Activated gamma-delta T cell treated with Interleukin-2 at 50 U/mL for 16 hours (primary cell): ENCODE data around the gene CYB561A3.
A peak's percentile ranks its signal among the peaks of the same experiment; 100 is the strongest.

Experiments used
- DNase-seq: peaks from one replicate; pipeline ENCODE4 v3.0.0-alpha.2; 2020

Gene CYB561A3

GRCh38 chr11:61368646-61369045 is 7.0 kb upstream of the CYB561A3 start:
- DNase-seq, result no peak

DNA sequence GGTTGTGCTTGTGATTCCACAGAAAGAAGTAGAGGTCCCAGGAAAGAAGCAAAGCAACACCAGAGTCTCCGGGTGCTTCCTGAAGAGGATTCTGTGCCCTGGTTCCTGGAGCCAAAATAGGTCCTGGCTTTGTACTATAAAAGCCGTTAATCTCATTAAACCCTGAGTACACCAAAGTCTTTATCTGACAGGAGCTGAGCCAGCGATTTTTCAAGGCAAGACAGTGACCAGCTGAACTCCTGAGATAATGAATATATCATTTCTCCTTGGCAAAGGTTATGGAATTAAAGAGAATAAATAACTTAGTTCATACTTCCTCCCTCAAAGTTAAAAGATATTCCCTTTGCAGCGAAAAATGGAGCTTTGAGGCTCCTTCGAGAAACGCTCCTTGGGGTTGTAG is 5.7 kb upstream of the CYB561A3 start:
- DNase-seq, result no peak

DNA sequence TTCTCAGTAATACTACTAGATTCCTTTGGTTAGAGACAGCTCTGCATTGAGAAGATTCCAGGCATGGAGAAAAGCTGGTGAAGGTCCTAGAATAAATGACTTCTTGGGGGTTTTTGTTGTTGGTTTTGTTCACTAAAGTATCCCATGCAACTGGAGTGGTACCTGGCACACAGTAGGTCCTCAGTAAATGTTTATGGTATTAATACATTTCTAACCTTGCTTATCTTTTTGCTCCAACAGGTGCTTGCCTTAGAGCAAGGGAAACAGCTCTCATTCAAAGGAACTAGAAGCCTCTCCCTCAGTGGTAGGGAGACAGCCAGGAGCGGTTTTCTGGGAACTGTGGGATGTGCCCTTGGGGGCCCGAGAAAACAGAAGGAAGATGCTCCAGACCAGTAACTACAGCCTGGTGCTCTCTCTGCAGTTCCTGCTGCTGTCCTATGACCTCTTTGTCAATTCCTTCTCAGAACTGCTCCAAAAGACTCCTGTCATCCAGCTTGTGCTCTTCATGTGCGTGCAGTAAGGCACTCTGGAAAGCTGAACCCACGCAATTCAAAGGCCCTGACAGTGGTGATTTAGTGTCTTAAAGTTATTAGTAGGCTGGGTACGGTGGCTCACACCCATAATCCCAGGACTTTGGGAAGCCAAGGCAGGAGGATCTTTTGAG is 2.5 kb upstream of the CYB561A3 start:
- no peak for DNase-seq

- peak; percentile 19 for DNase-seq
These were observed 827 bp upstream of the CYB561A3 start for GRCh38 chr11:61362542-61362875.

DNA sequence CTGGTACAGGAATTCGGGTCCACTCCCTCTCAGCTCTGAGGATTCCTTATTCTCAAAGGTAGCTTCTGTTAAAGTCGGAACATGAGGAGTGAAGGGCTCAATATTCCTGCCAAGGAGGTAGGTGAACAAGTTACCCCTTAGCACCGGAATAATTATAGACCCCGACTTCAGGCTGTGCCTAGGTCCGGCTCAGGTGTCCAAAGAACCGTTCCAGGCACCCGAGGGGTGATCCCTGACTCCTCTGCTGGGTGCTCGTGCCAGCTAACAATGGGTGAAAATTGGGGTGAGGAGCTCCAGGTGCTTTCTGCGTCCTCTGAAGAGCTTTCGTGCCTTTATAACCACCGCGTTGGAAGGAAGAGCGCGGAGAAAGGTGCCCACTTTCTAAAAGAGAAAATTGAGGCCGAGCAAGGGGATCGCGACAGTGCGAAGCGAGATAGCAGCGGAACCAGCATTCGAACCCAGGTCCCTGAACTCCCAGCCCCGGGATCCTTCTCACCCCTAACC is 393 bp downstream of the CYB561A3 start:
- DNase-seq, result no peak

DNA sequence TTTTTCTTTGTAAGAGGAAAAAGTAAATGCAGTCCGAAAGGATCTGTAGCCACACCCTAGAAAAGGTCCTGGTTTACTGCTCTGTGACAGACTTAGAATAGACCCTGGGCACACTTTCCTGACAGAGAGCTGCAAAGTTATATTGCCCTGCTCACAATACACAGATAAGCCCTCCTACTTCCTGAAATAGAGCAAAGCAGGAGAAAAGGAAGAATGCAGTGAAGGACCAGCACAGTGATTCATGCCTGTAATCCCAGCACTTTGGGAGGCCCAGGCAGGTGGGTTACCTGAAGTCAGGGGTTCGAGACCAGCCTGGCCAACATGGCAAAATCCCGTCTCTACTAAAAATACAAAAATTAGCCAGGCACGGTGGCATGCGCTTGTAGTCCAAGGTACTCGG is 2.2 kb downstream of the CYB561A3 start:
- DNase-seq, result no peak

DNA sequence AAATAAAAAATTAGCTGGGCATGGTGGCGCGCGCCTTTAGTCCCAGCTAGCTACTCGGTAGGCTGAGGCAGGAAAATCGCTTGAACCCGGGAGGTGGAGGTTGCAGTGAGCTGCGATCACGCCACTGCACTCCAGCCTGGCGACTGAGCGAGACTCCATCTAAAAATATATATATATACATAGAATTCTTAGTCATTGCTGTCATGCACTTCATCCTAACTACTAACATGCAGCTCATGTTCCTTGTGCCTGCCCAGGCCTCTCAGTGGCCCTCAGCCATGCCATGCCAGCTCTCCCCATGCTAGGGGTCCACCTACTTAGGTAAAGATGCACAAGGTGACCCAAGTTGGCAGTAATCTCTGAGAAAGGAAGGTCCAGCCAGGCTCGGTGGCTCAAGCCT is 3.1 kb downstream of the CYB561A3 start:
- DNase-seq, result no peak

- no peak for DNase-seq
These were observed 3.8 kb downstream of the CYB561A3 start for GRCh38 chr11:61357894-61358239.

GRCh38 chr11:61357233-61357893 is 4.3 kb downstream of the CYB561A3 start:
- no peak for DNase-seq

- no peak for DNase-seq
These were observed 5.0 kb downstream of the CYB561A3 start for GRCh38 chr11:61356706-61357105.

DNA sequence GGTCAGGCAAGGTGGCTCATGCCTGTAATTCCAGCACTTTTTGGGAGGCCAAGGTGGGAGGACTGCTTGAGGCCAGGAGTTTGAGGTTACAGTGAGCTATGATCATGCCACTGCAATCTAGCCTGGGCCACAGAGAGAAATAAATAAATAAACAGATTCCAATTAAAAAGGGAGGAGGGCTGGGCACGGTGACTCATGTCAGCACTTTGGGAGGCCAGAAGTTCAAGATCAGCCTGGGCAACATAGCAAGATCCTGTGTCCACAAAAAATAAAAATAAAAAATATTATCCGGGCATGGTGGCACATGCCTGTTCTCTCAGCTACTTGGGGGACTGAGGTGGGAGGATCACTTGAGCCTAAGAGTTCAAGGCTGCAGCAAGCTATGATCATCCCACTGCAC is 7.5 kb downstream of the CYB561A3 start:
- DNase-seq, result no peak

- no peak for DNase-seq
These were observed 8.3 kb downstream of the CYB561A3 start for GRCh38 chr11:61353131-61354067.

DNA sequence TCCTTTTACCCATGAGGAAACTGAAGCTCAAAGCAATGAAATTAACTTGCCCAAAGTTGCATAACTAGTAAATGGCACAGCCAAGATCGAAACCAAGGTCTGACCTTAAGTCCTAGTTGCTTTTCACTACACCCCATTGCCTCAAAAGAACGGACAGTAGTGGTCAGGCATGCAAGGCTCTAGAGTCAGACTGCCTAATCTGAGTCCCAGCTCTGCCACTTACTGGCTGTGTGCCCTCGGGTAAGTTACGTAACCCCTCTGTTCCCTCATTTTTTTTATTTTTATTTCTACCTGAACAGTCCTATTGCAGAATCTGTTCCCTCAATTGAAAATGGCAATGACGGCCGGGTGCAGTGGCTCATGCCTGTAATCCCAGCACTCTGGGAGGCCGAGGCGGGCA is 9.6 kb downstream of the CYB561A3 start:
- DNase-seq, result no peak

DNA sequence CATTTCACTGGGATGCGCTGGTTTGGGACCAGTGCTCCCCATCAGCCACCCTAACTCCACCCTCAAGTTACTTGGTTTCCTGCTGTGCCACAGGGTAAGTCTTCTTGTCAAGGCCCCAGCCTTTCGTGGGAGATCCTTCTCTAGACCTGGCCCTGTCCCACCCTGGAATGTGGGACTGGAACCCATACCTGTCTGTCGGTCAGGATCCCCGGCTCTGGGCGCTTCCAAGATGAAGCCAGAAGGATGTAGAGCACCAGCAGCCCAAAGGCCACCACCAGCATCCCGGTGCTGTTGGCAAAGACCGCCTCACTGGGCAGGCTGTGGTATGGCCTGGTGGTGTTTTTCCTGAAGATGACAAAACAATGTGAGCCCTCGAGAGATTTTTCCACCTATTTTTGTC is 10.9 kb downstream of the CYB561A3 start:
- DNase-seq, result no peak

GRCh38 chr11:61350336-61350735 is 11.3 kb downstream of the CYB561A3 start:
- no peak for DNase-seq

GRCh38 chr11:61349916-61350315 is 11.8 kb downstream of the CYB561A3 start:
- no peak for DNase-seq

DNA sequence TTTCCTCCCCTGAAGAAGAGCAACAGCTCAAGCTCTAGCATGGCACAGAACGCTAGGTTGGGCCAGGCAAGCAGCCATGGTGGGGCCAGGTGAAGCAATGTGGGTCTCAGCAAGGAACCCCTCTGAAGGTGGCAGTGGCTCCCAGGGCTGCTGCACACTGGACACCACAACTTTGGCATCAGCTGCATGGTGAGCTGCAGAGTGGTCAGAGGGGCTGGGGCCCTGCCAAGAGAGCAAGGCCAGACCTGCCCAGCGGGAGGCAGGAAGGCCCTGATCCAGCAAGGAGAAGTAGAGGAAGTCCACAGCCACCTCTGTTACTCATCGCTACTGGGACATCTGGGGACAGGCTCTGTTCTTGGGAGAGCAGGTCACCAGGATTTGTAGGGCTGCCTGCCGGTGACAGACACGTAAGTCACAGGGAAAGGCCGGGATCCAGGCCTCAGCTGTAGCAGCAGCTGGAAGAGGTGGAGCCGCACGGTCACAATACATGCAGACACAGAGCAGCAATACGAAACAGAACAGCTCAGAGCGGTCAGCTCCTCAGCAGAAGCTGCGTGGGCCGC is 12.4 kb downstream of the CYB561A3 start:
- no peak for DNase-seq

- no peak for DNase-seq
These were observed 13.7 kb downstream of the CYB561A3 start for GRCh38 chr11:61347916-61348461.

DNA sequence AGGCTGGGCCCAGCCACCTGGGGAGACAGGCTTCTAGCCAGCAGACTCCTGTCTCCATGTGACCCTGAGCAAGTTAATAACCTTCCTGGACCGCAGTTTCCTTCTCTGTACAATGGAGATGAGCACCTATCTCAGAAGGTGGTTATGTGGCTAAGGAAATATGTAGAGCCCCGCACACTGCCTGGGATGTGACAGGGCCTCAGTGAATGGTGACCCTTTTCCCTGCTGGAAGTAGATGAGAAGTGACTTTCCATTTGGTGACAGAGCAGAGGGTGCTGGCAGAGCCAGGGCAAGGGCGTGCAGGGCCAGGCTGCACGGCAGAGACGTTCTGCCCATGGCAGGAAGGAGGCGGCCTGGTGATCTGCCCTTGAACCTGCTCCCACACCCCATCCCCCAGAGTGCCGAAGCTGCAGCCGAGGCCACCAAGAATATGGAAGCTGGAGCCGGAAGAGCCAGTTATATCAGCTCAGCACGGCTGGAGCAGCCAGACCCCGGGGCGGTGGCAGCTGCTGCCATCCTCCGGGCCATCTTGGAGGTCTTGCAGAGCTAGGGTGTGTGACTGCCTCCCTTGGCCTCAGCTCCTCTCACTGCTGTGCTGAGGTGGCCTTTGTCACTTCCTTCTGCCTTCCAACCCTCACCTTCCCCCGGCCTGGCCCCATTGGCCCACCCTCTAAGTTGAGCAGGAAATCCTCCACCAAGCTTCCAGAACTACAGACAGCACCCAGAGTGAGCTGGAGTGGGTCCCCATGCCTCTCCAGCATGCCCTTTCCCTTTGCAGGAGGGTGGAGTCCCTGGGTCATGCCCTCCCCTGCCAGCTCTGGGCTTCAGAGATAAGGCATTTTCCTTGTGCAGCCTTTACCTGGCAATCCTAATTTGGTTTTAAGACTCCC is 15.5 kb downstream of the CYB561A3 start:
- DNase-seq, result no peak

GRCh38 chr11:61345170-61345610 is 16.5 kb downstream of the CYB561A3 start:
- no peak for DNase-seq

DNA sequence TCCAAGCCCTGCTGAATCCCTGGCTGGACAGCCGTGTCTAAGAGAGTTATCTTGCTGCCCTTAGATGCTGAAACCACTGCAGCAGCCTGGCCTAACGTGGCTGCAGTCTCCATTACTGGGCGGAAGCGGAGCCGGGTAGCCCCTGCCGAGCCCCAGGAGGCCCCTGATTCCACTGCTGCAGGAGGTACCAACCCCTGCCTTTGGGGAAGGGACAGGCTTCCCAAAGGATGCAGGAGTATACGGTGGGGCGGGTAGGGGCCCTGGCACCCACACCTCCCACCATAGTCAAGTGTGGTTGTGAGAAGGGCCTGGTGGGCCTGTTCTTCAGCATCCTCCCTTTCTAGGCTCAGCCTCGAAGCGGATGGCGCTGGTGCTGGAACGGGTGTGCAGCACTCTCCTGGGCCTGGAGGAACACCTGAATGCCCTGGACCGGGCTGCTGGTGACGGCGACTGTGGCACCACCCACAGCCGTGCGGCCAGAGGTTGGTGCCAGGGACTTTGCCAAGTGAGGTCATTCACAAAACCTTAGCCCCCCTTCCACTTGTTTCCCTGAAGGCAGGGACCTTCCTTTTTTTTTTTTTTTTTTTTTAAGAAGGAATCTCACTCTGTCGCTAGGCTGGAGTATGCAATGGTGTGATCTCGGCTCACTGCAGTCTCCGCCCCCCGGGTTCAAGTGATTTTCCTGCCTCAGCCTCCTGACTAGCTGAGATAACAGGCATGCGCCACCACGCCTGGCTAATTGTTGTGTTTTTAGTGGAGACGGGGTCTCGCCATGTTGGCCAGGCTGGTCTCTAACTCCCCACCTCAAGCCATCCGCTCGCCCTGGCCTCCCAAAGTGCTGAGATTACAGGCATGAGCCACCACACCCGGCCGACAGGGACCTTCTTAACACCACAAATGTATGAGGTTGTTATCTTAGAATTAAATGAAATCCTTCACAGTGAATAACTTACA is 17.6 kb downstream of the CYB561A3 start:
- DNase-seq, result no peak
